Fibroblast of lung (primary cell): ENCODE measurements around the gene CHD6. TPM values are rescaled to one million over a fixed set of nuclear protein-coding genes. Genes with fewer than 3 reads are reported as not detected.

Experiments used
- DNase-seq, 2 donors: peaks; one replicate each; pipeline versions ENCODE4 v3.0.0 to v3.0.0-alpha.2; 2010; ENCODE audit warnings: low read depth in 2 of 2
- H2AFZ ChIP-seq: 2 replicates; pipeline ENCODE4 v1.5.1; 2012; ENCODE audit warnings: low read length, control low read depth, inconsistent platforms
- H3K27ac ChIP-seq: 2 replicates; pipeline ENCODE4 v1.5.1; 2011; ENCODE audit warnings: low read length, control low read depth; ENCODE audit not compliant: insufficient read depth
- H3K27me3 ChIP-seq: 2 replicates; pipeline ENCODE4 v1.5.1; 2011; ENCODE audit warnings: mild to moderate bottlenecking, low read length; ENCODE audit not compliant: control insufficient read depth, insufficient read depth
- H3K36me3 ChIP-seq: 2 replicates; pipeline ENCODE4 v1.5.1; 2011; ENCODE audit warnings: low read length; ENCODE audit not compliant: control insufficient read depth, insufficient read depth
- H3K4me1 ChIP-seq: 2 replicates; pipeline ENCODE4 v1.5.1; 2011; ENCODE audit warnings: low read length; ENCODE audit not compliant: control insufficient read depth, insufficient read depth; ENCODE audit errors: extremely low read depth
- H3K4me2 ChIP-seq: 2 replicates; pipeline ENCODE4 v1.5.1; 2011; ENCODE audit warnings: low read length, control low read depth; ENCODE audit not compliant: insufficient read depth; ENCODE audit errors: extremely low read depth
- H3K4me3 ChIP-seq, 4 experiments: fragments of 200-600 bp in 1 of 4; sonication (generic) in 1 of 4; replicated peaks in 1 of 4; 2 replicates each; pipeline ENCODE4 v1.5.1; 2011 to 2016; ENCODE audit warnings: low read length in 4 of 4, low read depth in 3 of 4, mild to moderate bottlenecking in 3 of 4, control low read depth in 2 of 4, inconsistent platforms in 1 of 4, mixed read lengths in 1 of 4; ENCODE audit not compliant: insufficient read depth in 1 of 4; ENCODE audit errors: control extremely low read depth in 1 of 4
- H3K79me2 ChIP-seq: 2 replicates; pipeline ENCODE4 v1.5.1; 2012; ENCODE audit warnings: mild to moderate bottlenecking, low read length, inconsistent platforms; ENCODE audit not compliant: control insufficient read depth, insufficient read depth
- H3K9ac ChIP-seq: 2 replicates; pipeline ENCODE4 v1.5.1; 2011; ENCODE audit warnings: mild to moderate bottlenecking, low read length, control low read depth; ENCODE audit not compliant: insufficient read depth
- H3K9me3 ChIP-seq: 2 replicates; pipeline ENCODE4 v1.5.1; 2012; ENCODE audit warnings: low read depth, low read length; ENCODE audit not compliant: control insufficient read depth, insufficient read depth
- H4K20me1 ChIP-seq: 2 replicates; pipeline ENCODE4 v1.5.1; 2011; ENCODE audit warnings: low read length; ENCODE audit not compliant: control insufficient read depth, insufficient read depth; ENCODE audit errors: extremely low read depth
- CTCF ChIP-seq, 2 donors: IDR thresholded peaks in 1 of 2; conservative IDR thresholded peaks in 1 of 2; 1 replicate in 1 of 2; 2 replicates in 1 of 2; pipeline ENCODE4 v1.5.1; 2011 to 2012; ENCODE audit warnings: low read length in 2 of 2, control low read depth in 1 of 2, inconsistent platforms in 1 of 2, low read depth in 1 of 2, mild to moderate bottlenecking in 1 of 2
- EZH2 ChIP-seq: IDR thresholded peaks from 2 replicates; pipeline ENCODE4 v1.5.1; 2012; ENCODE audit warnings: low read length, control low read depth, mild to moderate bottlenecking; ENCODE audit errors: missing control alignments
- polyA plus RNA-seq, 2 donors: library from polyadenylated mRNA; depleted of rRNA in 1 of 2; stranded (reverse) in 1 of 2; unstranded in 1 of 2; fragments of >200 nt; gene quantifications; 2 replicates each; pipeline ENCODE4 v1.2.1, GENCODE V29; 2011 to 2012; ENCODE audit warnings: missing spikeins in 1 of 2
- total RNA-seq: library from RNA; depleted of rRNA; stranded (reverse); fragments of >200 nt; gene quantifications from 2 replicates; pipeline ENCODE4 v1.2.1, GENCODE V29; 2014

CHD6 gene
- total and polyA plus RNA-seq, 2 donors (not counting 1 experiment from before 2014, with no cell fraction given): 13.4 to 25.9 TPM

- Histone ChIP-seq H3K27me3 (no peaks in the 10 kb centered on the region), H3K4me3 (no peak overlapping the region), H4K20me1 (peaks cover 5% of the 10 kb centered on the region), H3K4me1 (no peaks in the 10 kb centered on the region), H3K4me2 (no peak overlapping the region), H3K9me3 (no peaks in the 10 kb centered on the region), H2AFZ (no peak overlapping the region), H3K27ac (no peak overlapping the region), H3K79me2 (peaks cover 28% of the 10 kb centered on the region), H3K36me3 (no peaks in the 10 kb centered on the region), H3K9ac (no peak overlapping the region)
- DNase-seq: no peak
- no peak for TF ChIP-seq CTCF (conservative IDR thresholded peaks at IDR 0.05 in 1 of 2, IDR thresholded peaks at IDR 0.05 in 1 of 2; ENCODE audit: low read depth in 1 of 2, low read length in 2 of 2)
- TF ChIP-seq EZH2: no peak
Measured at GRCh38 chr20:41608606-41609005, 9.6 kb downstream of the CHD6 start.

GRCh38 chr20:41607791-41608190 is 10.4 kb downstream of the CHD6 start:
- H3K9me3 ChIP-seq: no peaks in the 10 kb centered on the region
- no peaks in the 10 kb centered on the region for H3K36me3 ChIP-seq
- peaks cover 24% of the 10 kb centered on the region for H3K79me2 ChIP-seq
- H2AFZ ChIP-seq: no peak overlapping the region
- no peak overlapping the region for H3K4me3 ChIP-seq
- no peaks in the 10 kb centered on the region for H3K4me1 ChIP-seq
- no peaks in the 10 kb centered on the region for H3K27me3 ChIP-seq
- H3K27ac ChIP-seq: no peak overlapping the region
- TF ChIP-seq EZH2: no peak
- no peak for TF ChIP-seq CTCF (conservative IDR thresholded peaks at IDR 0.05 in 1 of 2, IDR thresholded peaks at IDR 0.05 in 1 of 2; ENCODE audit: low read depth in 1 of 2, low read length in 2 of 2)
- DNase-seq: no peak
- no peak overlapping the region for H3K4me2 ChIP-seq
- peaks cover 5% of the 10 kb centered on the region for H4K20me1 ChIP-seq
- no peak overlapping the region for H3K9ac ChIP-seq

- Histone ChIP-seq H3K4me1 (no peaks in the 10 kb centered on the region), H3K79me2 (peaks cover 18% of the 10 kb centered on the region), H3K27ac (no peak overlapping the region), H3K27me3 (no peaks in the 10 kb centered on the region), H3K4me3 (no peak overlapping the region), H3K9ac (no peak overlapping the region), H3K9me3 (no peaks in the 10 kb centered on the region), H3K36me3 (no peaks in the 10 kb centered on the region), H2AFZ (no peak overlapping the region), H3K4me2 (no peak overlapping the region), H4K20me1 (peaks cover 2% of the 10 kb centered on the region)
- no peak for TF ChIP-seq EZH2
- DNase-seq: no peak
Measured at GRCh38 chr20:41604002-41604401, 14.2 kb downstream of the CHD6 start.
